ENCODE results near the gene ZSCAN9.

The ZSCAN9 gene

GRCh38 chr6:28224131-28225055, 682 bp upstream of the ZSCAN9 start:
- DNase-seq, result no peak

- DNase-seq, result no peak
Measured at GRCh38 chr6:28226460-28226859, 1.4 kb downstream of the ZSCAN9 start.

GRCh38 chr6:28232785-28233184, 7.7 kb downstream of the ZSCAN9 start:
- DNase-seq, result no peak

- DNase-seq, result no peak
Measured at GRCh38 chr6:28235912-28236452, 10.9 kb downstream of the ZSCAN9 start.

- DNase-seq, result no peak
Measured at GRCh38 chr6:28239636-28240035, 14.6 kb downstream of the ZSCAN9 start.

GRCh38 chr6:28240471-28240870, 15.4 kb downstream of the ZSCAN9 start:
- no peak for DNase-seq

GRCh38 chr6:28243946-28244345, 18.9 kb downstream of the ZSCAN9 start:
- DNase-seq, result no peak

GRCh38 chr6:28245206-28245941, 20.3 kb downstream of the ZSCAN9 start:
- no peak for DNase-seq

- DNase-seq, result no peak
Measured at GRCh38 chr6:28248916-28249315, 23.8 kb downstream of the ZSCAN9 start.

- no peak for DNase-seq
Measured at GRCh38 chr6:28250747-28251146, 25.7 kb downstream of the ZSCAN9 start.

GRCh38 chr6:28251661-28252008, 26.6 kb downstream of the ZSCAN9 start:
- peak; percentile 14 for DNase-seq

GRCh38 chr6:28252009-28252975, 27.2 kb downstream of the ZSCAN9 start, which contains the start of gene ZKSCAN4:
TSS of gene ZKSCAN4 (minus strand) at chr6:28252269. CDS start at chr6:28251980, 289 bp downstream.
- DNase-seq, result peak; percentile 80

- no peak for DNase-seq
Measured at GRCh38 chr6:28254121-28254519, 29.0 kb downstream of the ZSCAN9 start.

GRCh38 chr6:28257042-28257441, 32.0 kb downstream of the ZSCAN9 start:
- no peak for DNase-seq

- peak; percentile 39 for DNase-seq
Measured at GRCh38 chr6:28258877-28259777, 34.1 kb downstream of the ZSCAN9 start, which contains the start of gene NKAPL. TSS of gene NKAPL (plus strand) at chr6:28259297. CDS start at chr6:28259372, 75 bp downstream.

- no peak for DNase-seq
Measured at GRCh38 chr6:28263922-28264321, 38.8 kb downstream of the ZSCAN9 start.

GRCh38 chr6:28264834-28265401, 39.8 kb downstream of the ZSCAN9 start:
- no peak for DNase-seq

- DNase-seq, result no peak
Measured at GRCh38 chr6:28266563-28266961, 41.5 kb downstream of the ZSCAN9 start.

GRCh38 chr6:28266962-28267694, 42.1 kb downstream of the ZSCAN9 start, which contains the start of gene ZSCAN26:
TSS of gene ZSCAN26 (plus strand) at chr6:28267143. CDS start at chr6:28271920, 4,777 bp downstream.
- DNase-seq, result peak; percentile 87

- no peak for DNase-seq
Measured at GRCh38 chr6:28267695-28268059, 42.6 kb downstream of the ZSCAN9 start.
